Measurements from ENCODE around the gene TBC1D21.

Gene TBC1D21

GRCh38 chr15:73885954-73886700 lies 12.8 kb downstream of the TBC1D21 start:
- Histone ChIP-seq H3F3A (ENCODE audit: low read depth) (no peaks in the 10 kb centered on the region), H3K4me2 (ENCODE audit: low read depth, low read length, poor library complexity, severe bottlenecking) (no peak overlapping the region), H3K9me3 (ENCODE audit: insufficient read depth, low read depth, low read length) (no peaks in the 10 kb centered on the region), H3K79me2 (ENCODE audit: insufficient read depth, low read length) (no peaks in the 10 kb centered on the region), H3K4me3 (ENCODE audit: low read length, poor library complexity, severe bottlenecking) (no peak overlapping the region), H3K36me3 (ENCODE audit: insufficient read depth, low read length) (no peaks in the 10 kb centered on the region), H3K9ac (ENCODE audit: low read depth, low read length, poor library complexity, severe bottlenecking) (no peak overlapping the region), H3K4me1 (ENCODE audit: insufficient read depth, low read length, poor library complexity, severe bottlenecking) (no peaks in the 10 kb centered on the region), H2AFZ (ENCODE audit: low read length) (no peak overlapping the region), H3K27me3 (ENCODE audit: insufficient read depth, low read length, poor library complexity, severe bottlenecking) (no peaks in the 10 kb centered on the region), H4K20me1 (ENCODE audit: insufficient read depth, low read length, poor library complexity, severe bottlenecking) (no peaks in the 10 kb centered on the region), H3K9me2 (replicated peaks; ENCODE audit: low read depth, low read length) (no peaks in the 10 kb centered on the region)
- TF ChIP-seq EZH2phosphoT487 (IDR thresholded peaks at IDR 0.05; ENCODE audit: borderline replicate concordance): no peak
- no peak for TF ChIP-seq CTCF (conservative IDR thresholded peaks at IDR 0.05; ENCODE audit: low read length)

- Histone ChIP-seq H3K4me3 (ENCODE audit: low read length, poor library complexity, severe bottlenecking) (no peak overlapping the region), H3K9ac (ENCODE audit: low read depth, low read length, poor library complexity, severe bottlenecking) (no peak overlapping the region), H3K27me3 (ENCODE audit: insufficient read depth, low read length, poor library complexity, severe bottlenecking) (no peaks in the 10 kb centered on the region), H2AFZ (ENCODE audit: low read length) (no peak overlapping the region), H3F3A (ENCODE audit: low read depth) (no peaks in the 10 kb centered on the region), H3K4me2 (ENCODE audit: low read depth, low read length, poor library complexity, severe bottlenecking) (no peak overlapping the region), H3K79me2 (ENCODE audit: insufficient read depth, low read length) (no peaks in the 10 kb centered on the region), H3K36me3 (ENCODE audit: insufficient read depth, low read length) (no peaks in the 10 kb centered on the region), H3K9me2 (replicated peaks; ENCODE audit: low read depth, low read length) (no peaks in the 10 kb centered on the region), H3K4me1 (ENCODE audit: insufficient read depth, low read length, poor library complexity, severe bottlenecking) (no peaks in the 10 kb centered on the region), H4K20me1 (ENCODE audit: insufficient read depth, low read length, poor library complexity, severe bottlenecking) (no peaks in the 10 kb centered on the region), H3K9me3 (ENCODE audit: insufficient read depth, low read depth, low read length) (no peaks in the 10 kb centered on the region)
- TF ChIP-seq CTCF (conservative IDR thresholded peaks at IDR 0.05; ENCODE audit: low read length) (no peak), EZH2phosphoT487 (IDR thresholded peaks at IDR 0.05; ENCODE audit: borderline replicate concordance) (no peak)
These were observed 13.5 kb downstream of the TBC1D21 start for GRCh38 chr15:73886717-73887345.

- no peak overlapping the region for H3K4me2 ChIP-seq (ENCODE audit: low read depth, low read length, poor library complexity, severe bottlenecking)
- TF ChIP-seq CTCF (conservative IDR thresholded peaks at IDR 0.05; ENCODE audit: low read length): no peak
- no peak for TF ChIP-seq EZH2phosphoT487 (IDR thresholded peaks at IDR 0.05; ENCODE audit: borderline replicate concordance)
- no peaks in the 10 kb centered on the region for H3K9me3 ChIP-seq (ENCODE audit: insufficient read depth, low read depth, low read length)
- H3K27me3 ChIP-seq (ENCODE audit: insufficient read depth, low read length, poor library complexity, severe bottlenecking): no peaks in the 10 kb centered on the region
- no peaks in the 10 kb centered on the region for H3K9me2 ChIP-seq (replicated peaks; ENCODE audit: low read depth, low read length)
- H3K36me3 ChIP-seq (ENCODE audit: insufficient read depth, low read length): no peaks in the 10 kb centered on the region
- no peaks in the 10 kb centered on the region for H3K4me1 ChIP-seq (ENCODE audit: insufficient read depth, low read length, poor library complexity, severe bottlenecking)
- H4K20me1 ChIP-seq (ENCODE audit: insufficient read depth, low read length, poor library complexity, severe bottlenecking): no peaks in the 10 kb centered on the region
- H3K79me2 ChIP-seq (ENCODE audit: insufficient read depth, low read length): no peaks in the 10 kb centered on the region
- no peaks in the 10 kb centered on the region for H3F3A ChIP-seq (ENCODE audit: low read depth)
- no peak overlapping the region for H2AFZ ChIP-seq (ENCODE audit: low read length)
- H3K9ac ChIP-seq (ENCODE audit: low read depth, low read length, poor library complexity, severe bottlenecking): no peak overlapping the region
- no peak overlapping the region for H3K4me3 ChIP-seq (ENCODE audit: low read length, poor library complexity, severe bottlenecking)
These were observed 14.1 kb downstream of the TBC1D21 start for GRCh38 chr15:73887481-73887880.
